HCT116 (cell line): ENCODE results near the gene PTDSS2. TPM values are rescaled to one million over a fixed set of nuclear protein-coding genes. Genes with fewer than 3 reads are reported as not detected.

ENCODE experiments used
- ATAC-seq: fragments of 200-7000 bp; cut with Tn5 transposase; 2 replicates; pipeline ENCODE4 v1.9.1; 2020; ENCODE audit warnings: mild to moderate bottlenecking, moderate library complexity
- BruUV-seq: library from RNA; stranded (reverse); fragments of 400-500 nt; replicated peaks from 2 replicates; lab custom pipeline; 2021; lab: Mats Ljungman, UMichigan
- CTCF ChIA-PET: fragments of 300-600 bp; sonication (Branson Sonifier 250); formaldehyde crosslinking; loops from one replicate; lab custom pipeline; 2021; ENCODE audit warnings: antibody characterized with exemption; lab: Charles Lee
- POLR2A ChIA-PET: fragments of 300-600, 350-600 bp; sonication (Branson Sonifier 250); formaldehyde crosslinking; loops from one replicate; lab custom pipeline; 2021; ENCODE audit warnings: antibody characterized with exemption; lab: Charles Lee
- RAD21 ChIA-PET, 2 experiments: fragments of 300-600 bp; sonication (Branson Sonifier 250); formaldehyde crosslinking; loops; one replicate each; lab custom pipeline; 2023; ENCODE audit warnings: low total read pairs in 2 of 2; ENCODE audit not compliant: uncharacterized antibody in 2 of 2, unreplicated experiment in 2 of 2, low non-redundant PET in 1 of 2; lab: Charles Lee
- DNase-seq: peaks from one replicate; pipeline ENCODE4 v3.0.0-alpha.2; 2010; ENCODE audit warnings: low read depth, low spot score
- H2AFZ ChIP-seq: fragments of 200-600 bp; shearing (Covaris generic), sonication (generic); 2 replicates; pipeline ENCODE4 v1.6.1; 2017; ENCODE audit warnings: low read depth, mixed run types, mixed read lengths, antibody characterized with exemption, low read length; ENCODE audit not compliant: poor library complexity, severe bottlenecking
- H3K27ac ChIP-seq: 2 replicates; pipeline ENCODE4 v1.5.1; 2012; ENCODE audit warnings: low read depth, low read length
- H3K27me3 ChIP-seq: fragments of 200-600 bp; sonication (generic); 2 replicates; pipeline ENCODE4 v1.6.1; 2016; ENCODE audit warnings: mixed run types, low read length, mixed read lengths; ENCODE audit not compliant: insufficient read depth
- H3K36me3 ChIP-seq, 2 experiments: fragments of 200-500 bp in 1 of 2; fragments of 200-600 bp in 1 of 2; sonication (Bioruptor generic) in 1 of 2; sonication (generic) in 1 of 2; 2 replicates each; pipeline versions ENCODE4 v1.5.1 to v1.6.1; 2014 to 2016; ENCODE audit warnings: low read length in 2 of 2, inconsistent platforms in 1 of 2, mixed read lengths in 1 of 2, mixed run types in 1 of 2; ENCODE audit not compliant: insufficient read depth in 2 of 2, control insufficient read depth in 1 of 2
- H3K4me1 ChIP-seq, 2 experiments: fragments of 200-600 bp in 1 of 2; sonication (generic) in 1 of 2; 2 replicates each; pipeline versions ENCODE4 v1.5.1 to v1.6.1; 2012 to 2017; ENCODE audit warnings: low read length in 2 of 2, inconsistent platforms in 1 of 2, mild to moderate bottlenecking in 1 of 2, mixed read lengths in 1 of 2, mixed run types in 1 of 2, moderate library complexity in 1 of 2; ENCODE audit not compliant: insufficient read depth in 2 of 2, control insufficient read depth in 1 of 2
- H3K4me2 ChIP-seq: fragments of 200-600 bp; sonication (generic); 2 replicates; pipeline ENCODE4 v1.6.1; 2017; ENCODE audit warnings: mixed run types, low read length, mixed read lengths
- H3K4me3 ChIP-seq, 2 experiments: fragments of 200-600 bp in 1 of 2; sonication (generic) in 1 of 2; replicated peaks in 1 of 2; 2 replicates each; pipeline ENCODE4 v1.5.1; 2011 to 2016; ENCODE audit warnings: low read length in 2 of 2, control low read depth in 1 of 2, low read depth in 1 of 2, mild to moderate bottlenecking in 1 of 2, mixed read lengths in 1 of 2, mixed run types in 1 of 2
- H3K79me2 ChIP-seq: fragments of 200-600 bp; sonication (generic); 2 replicates; pipeline ENCODE4 v1.6.1; 2017; ENCODE audit warnings: mild to moderate bottlenecking, mixed run types, low read length, moderate library complexity, mixed read lengths; ENCODE audit not compliant: insufficient read depth
- H3K9ac ChIP-seq: fragments of 200-600 bp; sonication (generic); 2 replicates; pipeline ENCODE4 v1.6.1; 2016; ENCODE audit warnings: low read length, mixed read lengths
- H3K9me2 ChIP-seq: fragments of 200-600 bp; sonication (generic), shearing (Covaris generic); 2 replicates; pipeline ENCODE4 v1.6.1; 2017; ENCODE audit warnings: mixed run types, mild to moderate bottlenecking, moderate library complexity; ENCODE audit not compliant: insufficient read depth
- H3K9me3 ChIP-seq, 2 experiments: fragments of 200-500 bp in 1 of 2; fragments of 200-600 bp in 1 of 2; sonication (Bioruptor generic) in 1 of 2; sonication (generic) in 1 of 2; 2 replicates each; pipeline ENCODE4 v1.6.1; 2014 to 2017; ENCODE audit warnings: low read length in 2 of 2, mixed read lengths in 2 of 2, inconsistent platforms in 1 of 2, low read depth in 1 of 2, mild to moderate bottlenecking in 1 of 2, mixed run types in 1 of 2, moderate library complexity in 1 of 2; ENCODE audit not compliant: control insufficient read depth in 1 of 2, insufficient read depth in 1 of 2
- H4K20me1 ChIP-seq: fragments of 200-600 bp; sonication (generic), shearing (Covaris generic); 2 replicates; pipeline ENCODE4 v1.6.1; 2017; ENCODE audit warnings: mixed run types, mild to moderate bottlenecking, moderate library complexity; ENCODE audit not compliant: insufficient read depth
- CTCF ChIP-seq, 3 experiments: fragments of 200-600 bp in 1 of 3; sonication (generic) in 1 of 3; IDR thresholded peaks in 2 of 3; conservative IDR thresholded peaks in 1 of 3; 2 replicates each; pipeline ENCODE4 v1.5.1; 2012 to 2017; ENCODE audit warnings: low read depth in 2 of 3, low read length in 2 of 3, antibody characterized with exemption in 1 of 3, borderline replicate concordance in 1 of 3, control low read depth in 1 of 3, mild to moderate bottlenecking in 1 of 3, mixed read lengths in 1 of 3, mixed run types in 1 of 3, moderate library complexity in 1 of 3; ENCODE audit not compliant: insufficient read depth in 1 of 3
- EGR1 ChIP-seq: IDR thresholded peaks from 2 replicates; pipeline ENCODE4 v1.6.1; 2012; ENCODE audit warnings: low read depth
- EZH2 ChIP-seq: fragments of 200-600 bp; sonication (generic); IDR thresholded peaks from 2 replicates; pipeline ENCODE4 v1.6.1; 2017; ENCODE audit warnings: antibody characterized with exemption, mixed run types
- MAX ChIP-seq: IDR thresholded peaks from 2 replicates; pipeline ENCODE4 v1.6.1; 2012
- POLR2AphosphoS5 ChIP-seq: IDR thresholded peaks from 2 replicates; pipeline ENCODE4 v1.6.1; 2011; ENCODE audit warnings: mild to moderate bottlenecking, low read depth, low read length, moderate library complexity
- SIN3A ChIP-seq: IDR thresholded peaks from 2 replicates; pipeline ENCODE4 v1.6.1; 2012; ENCODE audit warnings: low read depth
- SP1 ChIP-seq: IDR thresholded peaks from 2 replicates; pipeline ENCODE4 v1.6.1; 2012; ENCODE audit warnings: low read depth
- TCF7L2 ChIP-seq: IDR thresholded peaks from 2 replicates; pipeline ENCODE4 v1.7.0; 2011; ENCODE audit warnings: borderline replicate concordance, inconsistent platforms; ENCODE audit not compliant: insufficient read depth, insufficient read length; ENCODE audit errors: extremely low read depth
- ZFX ChIP-seq: fragments of 450-650 bp; IDR thresholded peaks from 2 replicates; pipeline ENCODE4 v1.6.1; 2017
- intact Hi-C: fragments of 100-400 bp; cut with micrococcal nuclease; formaldehyde crosslinking; loops from 2 replicates; pipeline ENCODE4 v1.10.0; 2022
- total RNA-seq: library from RNA; stranded (reverse); gene quantifications from one replicate; pipeline ENCODE4 v1.2.1, GENCODE V29; 2021; ENCODE audit not compliant: unreplicated experiment

Gene PTDSS2
- total RNA-seq, 1 experiment from 2014 or later = 40.1 TPM

- TF ChIP-seq CTCF (IDR thresholded peaks at IDR 0.05 in 2 of 3, conservative IDR thresholded peaks at IDR 0.05 in 1 of 3; ENCODE audit: borderline replicate concordance in 1 of 3, insufficient read depth in 1 of 3, low read depth in 2 of 3, low read length in 2 of 3) = no peak
Measured at GRCh38 chr11:535519-536454, 85.7 kb downstream of the PTDSS2 start, which contains the start of gene HRAS (continued).

- no peak for TF ChIP-seq TCF7L2
- TF ChIP-seq POLR2AphosphoS5 = peak; percentile 67
- no peak for TF ChIP-seq EZH2
- TF ChIP-seq SIN3A = peak; percentile 63; the same call in 1 of the 2 replicates
- peak; percentile 58; the same call in 1 of the 2 replicates for TF ChIP-seq SP1
- peak; percentile 70; the same call in 1 of the 2 replicates for TF ChIP-seq ZFX
- peak; percentile 96 for TF ChIP-seq MAX
- peak; percentile 92 for TF ChIP-seq EGR1
- ATAC-seq (peak; percentile 55), DNase-seq (peak; percentile 84)
- H4K20me1 ChIP-seq = no peaks in the 10 kb centered on the region
- H3K4me1 ChIP-seq = peaks cover 15 to 33% of the 10 kb centered on the region in 2 experiments; a peak in 3 of 4 replicates
- no peaks in the 10 kb centered on the region for H3K27me3 ChIP-seq
- no peaks in the 10 kb centered on the region for H3K9me3 ChIP-seq
- H3K36me3 ChIP-seq = peaks cover 0 to 20% of the 10 kb centered on the region in 2 experiments; a peak in 2 of 4 replicates
- BruUV-seq = no TSS peak
- peaks cover 33% of the 10 kb centered on the region for H3K79me2 ChIP-seq
- H3K9ac ChIP-seq = peak within 1 kb of the TSS; percentile 77
- peak within 1 kb of the TSS; percentile 100 for H3K27ac ChIP-seq
- peak within 1 kb of the TSS; percentile 64 to 76 for H3K4me3 ChIP-seq
- H3K4me2 ChIP-seq = peak within 1 kb of the TSS; percentile 100
- H2AFZ ChIP-seq = no peak within 1 kb of the TSS
- intact Hi-C loops = loop anchor here (2.0 kb wide), 2 partner anchors 24 to 30 kb away; partner anchors contain the start of genes LMNTD2, RASSF7 and RNH1
- H3K9me2 ChIP-seq = no peaks in the 10 kb centered on the region
- POLR2A ChIA-PET = interaction anchor here (1.7 to 1.8 kb wide), 2 partner anchors 30 to 39 kb away, joined by 5 to 8 read pairs; partner anchors contain the start of gene PHRF1
- RAD21 ChIA-PET = no interaction called here
- CTCF ChIA-PET = no interaction called here
Measured at GRCh38 chr11:536841-537621, 87.0 kb downstream of the PTDSS2 start, which contains the start of gene LRRC56. Gene LRRC56, plus strand, starts transcription at chr11:537527. Its CDS starts 3,158 bp downstream, at chr11:540685.
